Right lung (tissue), 5 donors: ENCODE results near the gene TECPR2. TPM values are rescaled to one million over a fixed set of nuclear protein-coding genes. Genes with fewer than 3 reads are reported as not detected.
"Not testable (repeated sequence)": the region's sequence is repeated elsewhere in the genome, so short reads cannot be mapped to it uniquely, and the experiment has no call there.

Experiments used
- DNase-seq, 2 donors: peaks; one replicate each; pipeline ENCODE4 v3.0.0-alpha.2; 2013
- polyA plus RNA-seq, 5 donors: library from polyadenylated mRNA; unstranded; fragments of 120-200 nt; gene quantifications; one replicate each; pipeline versions ENCODE4 v1.2.1 to v1.2.3, GENCODE V29; 2013; ENCODE audit warnings: inconsistent platforms in 1 of 5, low replicate concordance in 1 of 5; ENCODE audit not compliant: insufficient read length in 5 of 5, insufficient read depth in 1 of 5

TECPR2 gene
- polyA plus RNA-seq, 5 donors: 13.8 to 15.6 (median 14.5) TPM

DNA sequence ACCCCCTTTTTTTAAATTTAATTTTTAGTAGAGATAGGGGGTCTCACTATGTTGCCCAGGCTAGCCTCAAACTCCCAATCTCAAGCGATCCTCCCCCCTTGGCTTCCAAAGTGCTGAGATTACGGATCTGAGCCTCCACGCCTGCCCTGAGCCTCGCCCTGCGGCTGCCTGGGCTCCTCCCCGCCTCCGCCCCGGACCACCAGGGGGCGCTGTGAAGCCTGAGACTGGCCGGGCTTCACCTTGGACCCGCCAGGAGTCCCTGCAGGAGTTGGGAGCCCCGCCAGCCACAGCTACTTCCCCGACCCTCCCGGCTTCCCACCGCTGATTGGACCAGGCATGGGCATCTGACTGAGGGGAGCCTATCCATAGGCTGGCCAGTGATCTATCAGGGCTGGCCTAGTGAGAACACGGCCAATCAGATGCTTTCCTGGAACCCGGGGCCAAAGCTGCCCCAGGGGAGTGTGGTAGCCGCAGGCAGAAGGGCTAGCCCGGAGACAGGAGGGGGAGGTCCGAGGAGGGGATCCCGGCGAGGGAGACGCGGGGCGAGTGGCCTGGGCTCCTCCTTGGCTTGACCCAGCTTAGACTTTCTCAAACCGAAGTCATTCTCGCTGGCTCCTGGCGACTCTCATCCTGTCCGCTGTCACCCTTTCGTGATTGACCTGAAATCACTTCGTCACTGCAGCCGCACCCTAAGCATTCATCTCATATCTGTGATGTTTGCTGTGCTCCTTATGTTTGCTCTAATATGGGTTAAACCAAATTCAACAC, 161.9 kb downstream of the TECPR2 start:
- peak; percentile 96 to 97 for DNase-seq

DNA sequence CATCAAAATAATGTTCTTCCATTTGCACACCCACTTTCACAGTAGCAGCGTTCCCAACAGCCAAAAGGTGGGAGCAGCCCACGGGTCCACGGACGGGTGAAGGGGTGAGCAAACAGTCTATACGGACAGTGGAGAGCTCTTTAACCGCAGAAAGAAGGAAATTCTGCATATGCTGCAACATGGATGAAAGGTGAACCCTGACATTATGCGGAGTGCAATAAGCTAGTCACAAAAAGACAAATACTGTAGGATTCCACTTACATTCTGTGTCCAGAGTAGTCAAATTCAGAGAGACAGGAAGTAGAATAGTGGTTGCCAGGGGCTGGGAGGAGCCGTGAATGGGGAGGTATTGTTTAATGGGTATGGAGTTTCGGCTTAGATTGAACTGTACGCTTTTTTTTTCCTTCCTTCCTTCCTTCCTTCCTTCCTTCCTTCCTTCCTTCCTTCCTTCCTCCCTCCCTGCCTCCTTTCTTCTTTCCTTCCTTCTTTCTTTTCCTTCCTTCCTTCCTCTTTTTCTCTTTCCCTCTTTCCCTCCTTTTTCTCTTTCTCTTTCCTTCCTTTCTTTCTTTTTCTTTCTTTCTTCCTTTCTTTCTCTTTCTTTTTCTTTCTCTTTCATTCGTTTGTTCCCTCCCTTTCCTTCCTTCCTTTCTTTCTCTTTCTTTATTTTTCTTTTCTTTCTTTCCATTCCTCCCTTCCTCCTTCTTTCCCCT, 162.6 kb downstream of the TECPR2 start:
- peak in 1 of 2 donors; percentile 71 for DNase-seq

DNA sequence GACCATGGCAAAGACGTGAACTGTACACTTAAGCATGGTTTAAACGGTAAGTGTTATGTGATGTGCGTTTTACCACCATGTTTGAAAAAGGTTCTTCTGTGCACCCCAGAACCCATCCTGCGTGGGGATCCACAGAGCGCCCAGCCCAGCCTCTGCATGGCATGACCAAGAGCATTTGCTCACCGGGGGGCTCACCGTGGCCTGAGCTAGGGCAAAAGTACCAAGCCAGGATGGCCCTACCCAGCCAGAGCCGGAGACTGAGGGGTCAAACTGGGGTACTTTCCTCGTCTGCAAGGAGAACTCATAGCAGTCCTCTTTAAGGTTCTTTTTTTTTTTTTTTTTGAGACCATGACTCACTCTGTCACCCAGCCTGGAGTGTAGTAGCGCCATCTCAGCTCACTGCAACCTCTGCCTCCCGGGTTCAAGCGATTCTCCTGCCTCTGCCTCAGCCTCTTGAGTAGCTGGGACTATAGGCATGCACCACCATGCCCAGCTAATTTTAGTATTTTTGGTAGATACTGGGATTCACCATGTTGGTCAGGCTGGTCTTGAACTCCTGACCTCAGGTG, 163.3 kb downstream of the TECPR2 start:
- no peak for DNase-seq

DNA sequence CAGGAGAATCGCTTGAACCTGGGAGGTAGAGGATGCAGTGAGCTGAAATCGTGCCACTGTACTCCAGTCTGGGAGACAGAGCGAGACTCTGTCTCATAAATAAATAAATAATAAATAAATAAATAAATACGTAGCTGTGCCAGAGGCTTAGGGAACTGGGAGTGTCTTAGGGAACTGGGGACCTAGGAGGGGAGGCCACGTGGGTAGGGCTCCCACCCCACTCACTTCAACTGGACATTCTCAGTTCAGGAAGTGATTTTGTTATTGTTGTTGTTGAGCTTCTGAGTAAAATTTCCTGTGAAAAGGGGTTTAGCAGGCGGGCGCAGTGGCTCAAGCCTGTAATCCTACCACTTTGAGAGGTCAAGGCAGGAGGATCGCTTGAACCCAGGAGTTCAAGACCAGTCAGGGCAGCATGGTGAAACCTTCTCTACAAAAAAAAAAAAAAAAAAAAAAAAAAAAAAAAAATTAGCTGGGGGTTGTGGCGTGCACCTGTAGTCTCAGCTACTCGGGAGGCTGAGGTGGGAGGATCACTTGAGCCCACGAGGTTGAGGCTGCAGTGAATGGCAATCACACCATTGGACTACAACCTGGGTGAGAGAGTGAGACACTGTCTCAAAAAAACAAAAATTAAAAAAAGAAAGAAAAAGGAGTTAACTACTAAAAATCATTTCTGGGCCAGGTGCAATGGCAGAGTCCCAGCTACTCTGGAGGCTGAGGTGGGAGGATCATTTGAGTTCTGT, 165.9 kb downstream of the TECPR2 start:
- no peak for DNase-seq

DNA sequence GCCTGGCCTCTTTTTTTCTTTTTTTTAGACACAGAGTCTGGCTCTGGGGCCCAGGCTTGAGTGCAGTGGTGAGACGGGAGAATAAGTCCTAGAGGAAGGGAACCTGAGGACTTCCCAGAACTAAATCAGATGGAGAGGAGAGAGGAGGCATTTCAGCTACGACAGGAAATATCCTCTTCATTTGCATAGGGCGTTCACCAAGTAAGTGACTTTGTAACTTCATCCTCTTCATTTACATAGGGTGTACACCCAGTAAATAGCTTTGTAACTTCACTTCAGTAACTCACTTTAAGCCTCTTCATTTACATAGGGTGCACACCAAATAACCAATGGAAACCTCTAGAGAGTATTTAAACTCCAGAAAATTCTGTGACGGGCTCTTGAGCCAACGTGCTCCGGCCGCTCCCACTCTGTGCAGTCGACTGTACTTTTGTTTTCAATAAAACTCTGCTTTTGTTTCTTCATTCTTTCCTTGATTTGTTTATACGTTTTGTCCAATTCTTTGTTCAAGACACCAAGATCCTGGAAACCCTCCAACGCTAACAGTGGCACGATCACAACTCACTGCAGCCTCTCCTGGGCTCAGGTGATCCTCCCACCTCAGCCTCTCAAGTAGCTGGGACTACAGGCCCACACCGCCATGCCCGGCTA, 168.2 kb downstream of the TECPR2 start:
- DNase-seq: no peak

DNA sequence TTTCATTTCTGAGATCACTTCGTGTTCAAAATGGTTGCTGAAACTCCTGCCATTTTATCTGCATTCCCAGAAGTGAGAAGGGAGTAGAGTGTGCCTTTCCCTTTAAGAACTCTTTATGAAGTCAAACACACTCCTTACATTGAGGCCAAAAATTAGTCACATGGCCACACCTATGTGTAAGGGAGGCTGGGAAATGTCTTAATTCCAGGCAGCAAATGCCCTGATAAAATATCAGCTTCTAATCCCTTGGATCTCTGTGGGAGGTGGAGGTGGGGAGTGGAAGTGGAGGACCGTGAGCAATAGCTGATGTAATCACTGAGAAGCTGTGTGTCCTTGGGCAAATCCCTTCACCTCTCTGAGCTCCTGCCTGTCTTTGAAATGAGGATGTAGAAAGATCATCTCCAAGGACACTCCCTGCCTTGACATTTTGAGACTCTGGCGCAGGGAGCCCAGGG, 169.5 kb downstream of the TECPR2 start:
- no peak for DNase-seq

DNA sequence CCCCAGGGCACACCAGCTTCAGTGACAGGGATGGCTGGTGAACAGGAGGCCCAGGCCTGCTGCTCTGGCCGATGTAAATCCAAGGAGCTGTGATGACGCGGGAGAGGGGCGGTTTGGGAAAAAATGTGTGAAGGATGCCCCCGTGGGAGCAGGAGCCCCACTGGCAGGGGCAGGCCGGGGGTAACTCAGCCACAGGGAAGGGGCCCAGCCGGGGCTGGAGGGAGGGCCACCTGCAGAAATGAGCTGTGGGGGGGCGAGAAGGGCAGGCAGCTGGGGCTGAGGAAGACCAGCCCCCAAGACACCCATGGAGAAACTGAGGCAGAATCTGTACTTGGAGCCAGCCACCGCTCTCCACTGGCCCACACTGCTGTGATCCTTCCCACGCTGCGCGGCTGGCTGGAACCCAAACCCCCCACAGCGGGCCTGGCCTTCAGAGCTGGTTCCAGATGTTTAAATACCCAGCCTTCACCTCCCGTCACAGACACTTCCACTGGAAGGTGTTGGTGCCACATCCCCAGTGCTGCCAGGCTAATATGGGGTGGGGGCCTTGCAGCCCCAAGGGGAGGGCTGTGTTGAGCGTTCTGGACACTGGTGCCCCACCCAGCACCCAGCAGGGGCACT, 175.3 kb downstream of the TECPR2 start:
- no peak for DNase-seq

DNA sequence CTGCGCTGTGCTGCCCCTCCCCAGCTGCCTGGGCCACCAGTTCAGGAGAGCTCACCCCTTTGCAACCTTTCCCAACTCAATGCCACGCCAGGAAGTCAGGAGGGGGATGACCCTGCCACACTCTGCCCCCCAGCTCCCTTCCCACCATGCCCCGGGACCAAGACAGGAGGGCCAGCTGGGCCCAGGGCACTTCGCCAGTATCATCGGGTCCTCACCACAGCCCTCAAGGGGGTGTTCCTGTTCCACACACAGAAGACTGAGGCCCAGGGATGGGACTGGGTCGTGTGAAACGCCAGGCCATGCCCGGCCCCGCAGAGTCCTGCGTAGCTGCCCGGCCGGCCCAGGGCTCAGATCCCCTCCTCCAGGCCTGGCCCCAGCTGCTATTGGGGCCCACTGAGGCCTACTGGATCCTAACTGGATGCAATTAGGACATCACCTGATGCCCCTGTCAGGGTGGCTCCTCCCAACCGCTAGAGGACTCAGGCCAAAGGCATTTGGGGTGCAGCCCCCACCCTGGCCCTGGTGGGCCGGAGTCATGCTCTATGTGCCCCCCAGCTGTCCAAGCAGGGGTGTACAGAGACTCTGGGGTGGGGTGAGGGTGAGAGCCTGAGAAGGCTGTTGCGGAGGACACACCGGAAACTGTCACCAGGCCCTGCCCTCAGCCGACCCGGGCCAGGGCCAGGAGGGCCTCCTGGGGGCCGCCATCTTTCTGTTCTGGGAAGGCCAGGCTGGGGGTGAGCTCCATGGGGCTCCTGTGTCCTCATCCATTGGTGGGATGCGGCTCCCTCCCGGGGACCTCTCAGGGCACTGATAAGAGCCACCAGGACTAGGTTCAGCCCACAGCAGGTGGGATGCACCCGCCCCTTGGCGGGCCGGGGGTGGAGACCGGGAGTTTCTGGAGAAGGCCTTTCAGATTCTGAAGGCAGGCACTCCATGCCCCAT, 176.1 kb downstream of the TECPR2 start:
- peak; percentile 79 to 80 for DNase-seq

DNA sequence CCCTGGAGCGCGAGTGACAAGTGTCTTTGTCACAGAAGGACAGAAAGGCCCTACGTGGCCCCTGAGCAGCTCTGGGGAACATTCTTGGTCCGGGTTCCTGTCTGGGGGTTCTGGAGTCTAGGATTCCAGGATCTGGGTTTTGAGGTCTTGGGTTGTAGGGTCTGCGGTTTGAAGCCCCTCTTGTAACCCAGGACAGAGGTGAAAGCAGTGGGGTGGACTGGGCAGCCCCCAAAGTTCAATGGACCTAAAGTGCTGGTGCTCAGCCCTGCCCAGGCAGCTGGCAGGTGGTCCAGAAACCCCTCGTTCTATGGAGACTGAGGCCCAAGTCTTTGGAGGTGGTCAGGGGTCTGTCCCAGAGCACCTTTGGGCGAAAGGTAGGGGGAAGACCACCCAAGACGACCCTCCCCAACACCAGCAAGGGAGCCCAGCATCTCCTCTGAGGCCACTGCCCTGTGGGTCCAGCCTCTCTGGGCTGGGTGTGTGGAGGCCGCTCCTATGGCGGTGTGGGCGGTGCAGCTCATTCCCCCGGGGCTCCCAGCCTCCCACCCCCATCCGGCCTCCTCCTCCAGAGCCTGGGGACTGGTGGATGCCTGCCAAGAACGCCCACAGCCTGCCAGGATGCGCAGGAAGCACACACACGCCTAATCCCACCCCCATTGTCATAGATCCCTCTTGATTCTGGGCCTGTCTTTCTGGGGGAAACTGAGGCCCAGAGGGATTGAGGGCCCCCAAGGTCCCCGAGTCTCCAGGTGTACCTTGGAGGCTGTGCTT, 177.0 kb downstream of the TECPR2 start:
- peak; percentile 95 to 96 for DNase-seq

DNA sequence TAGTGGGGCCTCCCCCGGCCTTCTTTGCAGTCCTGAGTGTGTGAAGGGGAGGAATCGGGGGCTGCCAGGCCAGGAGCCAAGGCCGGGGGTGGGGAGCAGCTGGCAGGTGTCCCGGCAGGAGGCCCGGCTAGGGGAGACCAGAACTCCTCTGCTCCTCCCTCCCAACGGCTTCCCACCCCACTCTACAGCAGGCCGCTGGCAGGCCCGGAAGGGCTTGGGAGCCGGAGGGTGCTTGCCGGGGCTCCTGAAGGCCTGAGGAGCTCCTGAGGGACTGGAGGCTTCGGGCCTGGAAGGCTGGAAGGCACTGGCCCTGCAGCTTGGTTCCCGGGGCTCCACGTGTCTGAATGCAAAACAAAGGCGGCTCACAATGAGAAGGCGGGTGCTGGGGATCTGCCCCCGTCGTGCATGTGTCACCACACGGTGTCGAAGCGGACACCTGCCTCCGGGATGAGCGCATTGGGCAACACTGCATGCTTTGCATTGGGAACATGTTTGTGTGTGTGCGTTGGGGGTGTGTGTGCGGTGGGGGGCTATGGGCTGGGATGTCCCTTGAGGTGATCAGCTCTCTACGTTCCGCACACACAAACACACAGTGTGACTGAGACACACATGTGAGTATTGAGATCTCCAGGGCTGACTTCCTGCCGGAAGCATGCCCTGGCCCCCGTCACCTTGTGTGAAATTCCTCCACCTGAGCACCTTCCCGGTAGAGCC, 177.7 kb downstream of the TECPR2 start:
- DNase-seq: peak; percentile 93 to 94

DNA sequence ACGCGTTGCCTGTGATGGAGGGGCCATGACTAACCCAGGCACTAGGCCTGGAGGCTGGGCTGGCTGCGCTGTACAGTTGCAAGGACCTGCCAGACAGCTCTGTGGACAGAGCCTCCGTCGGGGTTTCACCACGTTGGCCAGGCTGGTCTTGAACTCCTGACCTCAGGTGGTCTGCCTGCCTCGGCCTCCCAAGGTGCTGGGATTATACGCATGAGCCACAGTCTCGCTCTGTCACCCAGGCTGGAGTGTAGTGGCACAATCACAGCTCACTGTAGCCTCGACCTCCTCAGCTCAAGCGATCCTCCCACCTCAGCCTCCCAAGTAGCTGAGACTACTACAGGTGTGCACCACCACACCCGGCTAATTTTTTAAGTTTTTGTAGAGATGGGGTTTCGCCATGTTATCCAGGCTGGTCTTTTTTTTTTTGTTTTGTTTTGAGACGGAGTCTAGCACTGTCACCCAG, 178.3 kb downstream of the TECPR2 start:
- DNase-seq: not testable (repeated sequence)

DNA sequence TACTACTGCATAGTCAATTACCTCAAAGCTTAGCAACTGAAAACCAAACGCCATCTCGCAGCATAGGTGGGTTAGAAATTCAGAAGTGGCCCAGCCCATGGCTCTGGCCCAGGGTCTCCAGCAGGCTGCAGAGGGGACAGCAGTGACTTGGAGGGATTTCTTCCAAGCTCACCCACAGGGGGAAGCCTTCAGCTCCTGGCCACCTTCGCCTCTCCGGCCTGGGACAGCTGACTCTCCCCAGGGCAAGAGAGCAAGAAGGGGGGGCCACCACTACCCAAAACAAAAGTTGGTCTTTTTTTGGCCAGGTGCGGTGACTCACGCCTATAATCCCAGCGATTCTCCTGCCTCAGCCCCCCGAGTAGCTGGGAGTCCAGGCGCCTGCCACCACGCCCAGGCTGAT, 179.0 kb downstream of the TECPR2 start:
- no peak for DNase-seq

DNA sequence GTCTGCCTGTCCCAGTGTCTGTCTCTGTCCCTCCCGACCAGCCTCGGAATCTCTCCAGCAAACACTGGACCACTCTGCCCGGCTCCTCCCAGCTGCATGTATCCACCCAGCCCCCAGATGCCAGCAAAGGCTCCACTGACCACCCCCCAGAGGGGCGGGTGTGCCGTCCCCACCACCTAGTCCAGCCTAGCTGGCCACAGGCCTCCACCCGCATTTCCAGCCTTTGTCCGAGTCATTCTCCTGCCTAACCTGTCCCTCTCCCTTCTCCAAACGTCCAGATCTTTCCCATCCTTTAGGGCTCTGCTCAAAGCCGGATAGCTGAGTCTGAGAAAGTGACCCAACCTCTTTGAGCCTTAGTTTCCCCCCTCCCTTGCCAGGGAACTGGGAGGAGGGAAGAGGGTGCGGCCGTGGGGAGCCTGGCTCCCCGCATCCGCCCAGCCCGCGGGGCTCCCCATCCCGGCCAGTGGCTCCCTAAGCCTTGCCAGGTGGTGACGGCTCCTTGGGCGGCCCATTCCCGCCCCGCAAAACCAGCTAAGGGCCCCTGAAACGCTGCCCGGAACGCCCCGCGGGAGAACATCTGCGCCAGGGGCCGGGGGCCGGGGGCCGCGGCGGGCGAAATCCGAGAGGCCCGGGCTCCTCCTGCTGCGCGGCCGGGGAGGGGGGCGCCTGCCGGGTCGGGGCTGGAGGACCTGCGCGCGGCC, 181.5 kb downstream of the TECPR2 start:
- no peak for DNase-seq

DNA sequence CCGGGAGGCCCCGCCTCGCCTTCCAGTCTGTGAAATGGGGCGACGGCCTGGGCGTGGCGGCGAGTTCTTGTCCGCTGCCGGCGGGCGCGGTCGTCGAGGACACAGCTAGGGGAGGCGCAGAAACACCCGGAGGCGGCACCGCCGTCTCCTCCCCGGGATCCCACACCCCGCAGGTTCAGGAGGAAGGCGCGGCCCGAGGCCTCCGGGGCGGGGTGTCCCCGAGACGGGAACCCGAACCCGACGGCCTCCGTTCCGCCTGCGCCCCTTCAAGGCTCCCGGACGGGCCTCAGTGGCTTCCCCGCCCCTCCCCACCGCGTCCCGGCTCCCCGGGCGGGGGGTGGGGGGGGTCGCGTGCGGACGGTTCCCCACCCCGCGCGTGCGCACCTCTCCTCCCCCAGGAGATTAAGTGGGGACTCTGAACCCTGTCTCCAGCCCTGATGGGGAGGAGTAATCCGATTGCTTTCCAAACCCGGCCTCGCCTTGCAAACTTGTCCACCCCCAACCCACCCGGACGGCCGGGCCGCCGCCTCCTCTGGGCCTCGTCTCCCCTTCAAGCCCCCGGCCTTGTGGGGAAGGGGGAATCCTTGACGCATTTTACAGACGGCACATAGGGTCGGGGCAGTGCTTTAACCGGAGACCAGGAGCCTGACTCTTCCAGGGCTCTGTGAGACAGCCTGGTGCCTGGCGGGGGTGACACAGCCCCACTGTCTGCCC, 182.2 kb downstream of the TECPR2 start:
- no peak for DNase-seq

DNA sequence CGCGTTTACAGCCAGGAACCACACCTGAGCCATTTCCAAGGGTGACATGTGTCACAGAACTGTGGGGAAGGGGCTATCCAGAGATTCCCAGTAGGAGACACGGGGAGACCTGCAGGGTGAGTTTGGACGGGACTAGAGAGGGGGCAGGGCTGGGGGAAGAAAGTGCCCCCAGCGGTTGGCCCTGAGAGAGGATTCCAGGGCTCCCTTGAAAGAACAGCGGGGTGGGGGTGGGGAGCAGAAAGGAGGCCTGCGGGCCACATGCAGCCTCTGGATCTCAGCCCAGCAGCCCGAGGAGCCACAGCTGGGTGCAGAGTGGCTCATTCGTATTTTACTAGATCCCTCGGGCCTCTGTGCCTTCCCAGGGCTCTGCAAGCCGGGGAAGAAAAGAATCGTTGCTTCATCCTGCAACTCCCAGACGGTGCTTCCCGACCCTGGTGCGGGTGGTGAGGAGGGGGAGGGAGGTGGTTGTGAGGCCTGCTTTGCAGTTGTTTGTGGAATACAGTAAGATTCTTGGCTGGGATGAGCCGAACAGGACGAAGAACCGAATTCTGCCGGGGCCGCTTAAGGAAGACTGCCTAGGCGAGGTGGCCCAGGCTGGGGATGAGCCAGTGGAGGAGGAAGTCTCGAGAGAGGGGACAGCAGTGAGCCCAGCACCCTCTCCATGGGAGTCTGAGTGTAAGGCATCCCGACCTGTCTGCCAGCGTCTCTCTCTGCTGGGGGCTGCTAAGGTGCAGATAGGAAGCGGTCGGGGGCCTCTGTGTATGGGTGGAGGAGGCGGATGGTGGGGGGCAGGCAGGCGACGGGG, 182.9 kb downstream of the TECPR2 start:
- peak; percentile 51 to 60 for DNase-seq

DNA sequence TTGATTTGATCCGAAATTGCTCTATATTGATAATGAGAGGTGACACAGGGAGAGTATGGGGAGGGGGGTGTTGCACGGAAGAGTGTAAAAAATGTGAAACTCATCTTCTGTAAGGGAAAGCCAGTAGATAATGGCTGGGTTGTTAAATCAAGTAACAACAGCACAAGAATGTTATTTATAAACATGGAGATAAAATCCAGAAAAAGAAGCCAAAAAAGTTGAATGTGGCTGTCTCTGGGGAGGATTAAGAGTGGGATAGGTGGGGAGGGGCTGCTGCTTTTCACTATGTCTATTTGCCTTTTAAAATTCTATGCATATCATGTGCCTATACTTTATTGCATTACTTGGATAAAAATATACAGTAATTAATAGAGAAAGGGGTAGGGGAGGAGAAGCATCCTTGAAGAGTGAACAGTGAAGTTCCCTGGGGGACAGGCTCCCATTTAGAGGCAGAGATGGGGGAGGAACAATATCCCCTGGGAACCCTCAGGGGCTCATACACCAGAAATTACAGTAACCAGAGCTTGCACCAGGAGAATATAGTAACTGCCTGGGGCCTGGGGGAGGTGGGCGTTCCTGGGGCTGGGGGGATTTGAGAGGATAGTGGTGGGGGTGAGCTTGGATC, 186.0 kb downstream of the TECPR2 start:
- DNase-seq: no peak
